ENCODE data around the gene MINDY4.

MINDY4 gene

GRCh38 chr7:30911561-30911969, 140.3 kb downstream of the MINDY4 start, which contains the start of gene AQP1:
Gene AQP1, plus strand, starts transcription at chr7:30911853. Its CDS starts 57 bp downstream, at chr7:30911910.
- H3K4me3 ChIP-seq (ENCODE audit: low read depth, low read length) = no peak within 1 kb of the TSS
- H3K4me1 ChIP-seq (ENCODE audit: control insufficient read depth, insufficient read depth, low read length) = no peaks in the 10 kb centered on the region
- no peaks in the 10 kb centered on the region for H3K9me3 ChIP-seq (ENCODE audit: control insufficient read depth, insufficient read depth, low read depth, low read length)
- TF ChIP-seq ZNF239 (tag by site-specific recombination; IDR thresholded peaks at IDR 0.05) (no peak), ZFP3 (tag by site-specific recombination; IDR thresholded peaks at IDR 0.05; ENCODE audit: low read depth) (no peak), ZNF211 (tag by site-specific recombination; IDR thresholded peaks at IDR 0.05; ENCODE audit: low read depth) (no peak), KLF17 (tag by site-specific recombination; IDR thresholded peaks at IDR 0.05) (no peak), GLIS2 (tag by site-specific recombination; IDR thresholded peaks at IDR 0.05) (no peak), GLI2 (tag by site-specific recombination; IDR thresholded peaks at IDR 0.05; ENCODE audit: borderline replicate concordance, low read depth) (no peak), ZNF37A (tag by site-specific recombination; IDR thresholded peaks at IDR 0.05) (no peak)
- POLR2A ChIA-PET = no interaction called here
- H3K36me3 ChIP-seq (ENCODE audit: control insufficient read depth in 2 of 2, insufficient read depth in 1 of 2, low read length in 2 of 2) = no peaks in the 10 kb centered on the region
- H3K27ac ChIP-seq (ENCODE audit: extremely low read depth, low read depth, low read length) = no peak within 1 kb of the TSS
- CTCF ChIA-PET = interaction anchor here (2.1 kb wide), 1 partner anchor 27 kb away, joined by 8 read pairs; no protein-coding TSS in a partner anchor

GRCh38 chr7:30912021-30912730, 141.0 kb downstream of the MINDY4 start:
- H3K4me1 ChIP-seq (ENCODE audit: control insufficient read depth, insufficient read depth, low read length) = no peaks in the 10 kb centered on the region
- CTCF ChIA-PET = interaction anchor here (2.1 kb wide), 1 partner anchor 26 kb away, joined by 8 read pairs; no protein-coding TSS in a partner anchor

More at GRCh38 chr7:30912021-30912730, 141.0 kb downstream of the MINDY4 start:
- Histone ChIP-seq H3K4me3 (ENCODE audit: low read depth, low read length) (no peak overlapping the region), H3K27ac (ENCODE audit: extremely low read depth, low read depth, low read length) (no peak overlapping the region), H3K9me3 (ENCODE audit: control insufficient read depth, insufficient read depth, low read depth, low read length) (no peaks in the 10 kb centered on the region), H3K36me3 (ENCODE audit: control insufficient read depth in 2 of 2, insufficient read depth in 1 of 2, low read length in 2 of 2) (no peaks in the 10 kb centered on the region)
- POLR2A ChIA-PET = no interaction called here
- no peak for TF ChIP-seq ZSCAN18 (tag by site-specific recombination; IDR thresholded peaks at IDR 0.05)
- no peak for TF ChIP-seq GFI1B (tag by site-specific recombination; IDR thresholded peaks at IDR 0.05)
- TF ChIP-seq ZBTB49 (tag by site-specific recombination; IDR thresholded peaks at IDR 0.05; ENCODE audit: low read depth) = no peak
- no peak for TF ChIP-seq ZNF768 (tag by site-specific recombination; IDR thresholded peaks at IDR 0.05)
- TF ChIP-seq ZSCAN23 (tag by site-specific recombination; IDR thresholded peaks at IDR 0.05) = no peak
- no peak for TF ChIP-seq ATF2 (tag by site-specific recombination; IDR thresholded peaks at IDR 0.05; ENCODE audit: low read depth)
- no peak for TF ChIP-seq SCRT1 (tag by site-specific recombination; IDR thresholded peaks at IDR 0.05; ENCODE audit: borderline replicate concordance)
